Smooth muscle cell (in vitro differentiated cells): ENCODE results near the gene RAD51C. TPM values are rescaled to one million over a fixed set of nuclear protein-coding genes. Genes with fewer than 3 reads are reported as not detected.

Source experiments
- DNase-seq: peaks from one replicate; lab custom pipeline; 2025; ENCODE audit not compliant: unreplicated experiment; lab: John Stamatoyannopoulos, UW
- H2AFZ ChIP-seq: fragments of 200-600 bp; sonication (generic); 2 replicates; pipeline ENCODE4 v1.6.0; 2016; ENCODE audit warnings: antibody characterized with exemption, low read depth, mild to moderate bottlenecking
- H3F3A ChIP-seq: fragments of 200-600 bp; sonication (generic); 2 replicates; pipeline ENCODE4 v1.6.0; 2017; ENCODE audit warnings: antibody characterized with exemption, low read depth
- H3K27ac ChIP-seq: fragments of 200-600 bp; sonication (generic); 2 replicates; pipeline ENCODE4 v1.5.1; 2016; ENCODE audit warnings: low read depth, mild to moderate bottlenecking
- H3K27me3 ChIP-seq: fragments of 200-600 bp; sonication (generic); 2 replicates; pipeline ENCODE4 v1.6.1; 2016; ENCODE audit warnings: low read depth, mild to moderate bottlenecking
- H3K36me3 ChIP-seq: fragments of 200-600 bp; sonication (generic); 2 replicates; pipeline ENCODE4 v1.5.1; 2016; ENCODE audit warnings: low read depth
- H3K4me1 ChIP-seq: fragments of 200-600 bp; sonication (generic); 2 replicates; pipeline ENCODE4 v1.5.1; 2016; ENCODE audit warnings: low read depth
- H3K4me2 ChIP-seq: fragments of 200-600 bp; sonication (generic); 2 replicates; pipeline ENCODE4 v1.6.0; 2016; ENCODE audit warnings: mild to moderate bottlenecking
- H3K4me3 ChIP-seq: fragments of 200-600 bp; sonication (generic); 2 replicates; pipeline ENCODE4 v1.5.1; 2016; ENCODE audit warnings: mild to moderate bottlenecking
- H3K79me2 ChIP-seq: fragments of 200-600 bp; sonication (generic); 2 replicates; pipeline ENCODE4 v1.6.0; 2016; ENCODE audit warnings: low read depth, mild to moderate bottlenecking
- H3K9ac ChIP-seq: fragments of 200-600 bp; sonication (generic); 2 replicates; pipeline ENCODE4 v1.6.0; 2016; ENCODE audit warnings: low read depth
- H3K9me3 ChIP-seq: fragments of 200-600 bp; sonication (generic); replicated peaks from 2 replicates; pipeline ENCODE4 v1.5.1; 2016; ENCODE audit warnings: low read depth
- H4K20me1 ChIP-seq: fragments of 200-600 bp; sonication (generic); 2 replicates; pipeline ENCODE4 v1.6.0; 2016; ENCODE audit warnings: low read depth
- WGBS: methylation state at CpG from one replicate; pipeline ENCODE4 v1.1.7; 2016; ENCODE audit warnings: low lambda C conversion rate; 5-methylcytosine and 5-hydroxymethylcytosine counted together
- polyA plus RNA-seq: library from polyadenylated mRNA; unstranded; fragments of >200 nt; fragmentation: Nextera tagmentation; extraction: Ambion mirVana; gene quantifications from 2 replicates; pipeline ENCODE4 v1.2.1, GENCODE V29; 2016
- total RNA-seq: library from RNA; depleted of rRNA; stranded (reverse); fragments of >200 nt; gene quantifications from 2 replicates; pipeline ENCODE4 v1.2.3, GENCODE V29; 2014
- TF ChIP-seq, protein P1 (sequence below): fragments of 200-600 bp; sonication (generic); IDR thresholded peaks from 2 replicates; pipeline ENCODE4 v1.5.1; 2017; ENCODE audit warnings: borderline replicate concordance, mild to moderate bottlenecking, antibody characterized with exemption; ENCODE audit not compliant: insufficient read depth, poor library complexity, severe bottlenecking

RAD51C gene
- total and polyA plus RNA-seq, 2 experiments from 2014 or later, result 20.9 to 27.1 TPM

DNA sequence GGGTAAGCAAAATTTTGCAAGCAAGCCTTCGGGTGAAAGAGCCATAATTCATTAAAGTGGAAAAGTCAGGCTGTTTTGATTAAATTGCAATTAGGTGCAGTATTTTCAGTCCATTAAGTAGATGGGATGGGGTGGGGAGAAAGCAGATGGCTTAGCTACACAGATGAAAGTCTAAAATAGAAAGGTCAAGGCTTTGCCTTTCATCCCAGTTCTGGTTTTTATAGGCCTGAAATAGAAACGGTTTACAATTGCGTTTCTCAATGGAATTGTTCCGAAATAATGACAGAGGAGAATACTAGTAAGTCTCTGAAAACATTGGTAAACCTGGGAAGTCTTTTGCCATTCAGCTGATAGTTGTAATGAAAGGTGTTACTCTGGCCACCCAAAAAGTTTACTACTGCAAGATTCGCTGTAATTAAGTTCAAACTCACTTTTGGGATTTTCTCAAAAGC, 64.8 kb downstream of the RAD51C start:
- Histone ChIP-seq H3K4me1 (peaks cover 14% of the 10 kb centered on the region), H3K27ac (no peak overlapping the region), H3K9ac (no peak overlapping the region), H3K9me3 (no peaks in the 10 kb centered on the region), H3K36me3 (no peaks in the 10 kb centered on the region), H4K20me1 (no peaks in the 10 kb centered on the region), H3K27me3 (peaks cover 51% of the 10 kb centered on the region), H3K4me3 (peak overlapping the region; percentile 86), H3K79me2 (no peaks in the 10 kb centered on the region), H3K4me2 (peak overlapping the region; percentile 100), H2AFZ (peak overlapping the region; percentile 97), H3F3A (no peaks in the 10 kb centered on the region)
- no peak for DNase-seq
- 78% methylated on average over 5 of the region's 5 CpGs for WGBS
- TF ChIP-seq, protein P1, sequence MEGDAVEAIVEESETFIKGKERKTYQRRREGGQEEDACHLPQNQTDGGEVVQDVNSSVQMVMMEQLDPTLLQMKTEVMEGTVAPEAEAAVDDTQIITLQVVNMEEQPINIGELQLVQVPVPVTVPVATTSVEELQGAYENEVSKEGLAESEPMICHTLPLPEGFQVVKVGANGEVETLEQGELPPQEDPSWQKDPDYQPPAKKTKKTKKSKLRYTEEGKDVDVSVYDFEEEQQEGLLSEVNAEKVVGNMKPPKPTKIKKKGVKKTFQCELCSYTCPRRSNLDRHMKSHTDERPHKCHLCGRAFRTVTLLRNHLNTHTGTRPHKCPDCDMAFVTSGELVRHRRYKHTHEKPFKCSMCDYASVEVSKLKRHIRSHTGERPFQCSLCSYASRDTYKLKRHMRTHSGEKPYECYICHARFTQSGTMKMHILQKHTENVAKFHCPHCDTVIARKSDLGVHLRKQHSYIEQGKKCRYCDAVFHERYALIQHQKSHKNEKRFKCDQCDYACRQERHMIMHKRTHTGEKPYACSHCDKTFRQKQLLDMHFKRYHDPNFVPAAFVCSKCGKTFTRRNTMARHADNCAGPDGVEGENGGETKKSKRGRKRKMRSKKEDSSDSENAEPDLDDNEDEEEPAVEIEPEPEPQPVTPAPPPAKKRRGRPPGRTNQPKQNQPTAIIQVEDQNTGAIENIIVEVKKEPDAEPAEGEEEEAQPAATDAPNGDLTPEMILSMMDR, result no peak

DNA sequence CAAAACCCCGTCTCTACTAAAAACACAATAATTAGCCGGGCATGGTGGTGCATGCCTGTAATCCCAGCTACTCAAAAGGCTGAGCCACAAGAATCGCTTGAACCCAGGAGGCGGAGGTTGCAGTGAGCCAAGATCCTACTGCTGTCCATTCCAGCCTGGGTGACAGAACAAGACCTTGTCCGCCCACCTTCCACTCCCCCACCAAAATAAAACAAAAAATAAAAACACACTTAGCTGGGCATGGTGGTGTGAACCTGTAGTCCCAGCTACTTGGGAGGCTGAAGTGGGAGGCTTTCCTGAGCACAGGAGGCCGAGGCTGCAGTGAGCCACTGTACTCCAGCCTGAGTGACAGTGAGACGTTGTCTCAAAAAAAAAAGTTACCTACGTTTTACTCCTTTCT, 66.5 kb downstream of the RAD51C start:
- H3K27ac ChIP-seq, result no peak overlapping the region
- H3K4me3 ChIP-seq, result no peak overlapping the region
- H3K9ac ChIP-seq, result no peak overlapping the region
- WGBS, result 88% methylated on average over 8 of the region's 8 CpGs
- H3K27me3 ChIP-seq, result peaks cover 53% of the 10 kb centered on the region
- H3K4me2 ChIP-seq, result no peak overlapping the region
- H2AFZ ChIP-seq, result no peak overlapping the region
- peaks cover 14% of the 10 kb centered on the region for H3K4me1 ChIP-seq
- TF ChIP-seq, protein P1, result no peak
- no peak for DNase-seq
- H3K36me3 ChIP-seq, result no peaks in the 10 kb centered on the region
- no peaks in the 10 kb centered on the region for H3F3A ChIP-seq
- H3K79me2 ChIP-seq, result no peaks in the 10 kb centered on the region
- H4K20me1 ChIP-seq, result no peaks in the 10 kb centered on the region
- no peaks in the 10 kb centered on the region for H3K9me3 ChIP-seq

DNA sequence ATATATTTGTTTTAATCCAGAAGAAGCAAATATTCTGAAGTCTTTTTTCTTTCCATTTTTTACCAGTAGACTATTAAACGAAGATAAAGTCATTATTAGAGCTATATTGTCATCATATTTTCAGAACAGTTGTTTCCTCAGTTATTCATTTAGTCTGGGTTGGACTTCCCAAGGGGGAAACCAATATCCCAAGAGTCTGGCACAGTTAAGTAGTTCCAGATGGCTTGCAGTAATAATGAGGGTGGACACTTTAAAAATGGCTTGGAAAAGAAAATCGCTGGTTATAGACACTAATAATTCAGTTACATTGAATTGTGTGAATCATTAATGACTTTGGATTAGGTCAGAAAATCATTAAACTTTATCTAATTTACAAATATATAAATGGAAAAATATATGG, 67.1 kb downstream of the RAD51C start:
- no peak overlapping the region for H3K27ac ChIP-seq
- no peaks in the 10 kb centered on the region for H3K36me3 ChIP-seq
- no peak overlapping the region for H3K4me3 ChIP-seq
- H3K4me2 ChIP-seq, result no peak overlapping the region
- 79% methylated on average over 2 of the region's 2 CpGs for WGBS
- H3K9me3 ChIP-seq, result no peaks in the 10 kb centered on the region
- no peak overlapping the region for H3K9ac ChIP-seq
- peaks cover 14% of the 10 kb centered on the region for H3K4me1 ChIP-seq
- peaks cover 53% of the 10 kb centered on the region for H3K27me3 ChIP-seq
- DNase-seq, result no peak
- H3F3A ChIP-seq, result no peaks in the 10 kb centered on the region
- H2AFZ ChIP-seq, result no peak overlapping the region
- TF ChIP-seq, protein P1, result no peak
- H4K20me1 ChIP-seq, result no peaks in the 10 kb centered on the region
- no peaks in the 10 kb centered on the region for H3K79me2 ChIP-seq

DNA sequence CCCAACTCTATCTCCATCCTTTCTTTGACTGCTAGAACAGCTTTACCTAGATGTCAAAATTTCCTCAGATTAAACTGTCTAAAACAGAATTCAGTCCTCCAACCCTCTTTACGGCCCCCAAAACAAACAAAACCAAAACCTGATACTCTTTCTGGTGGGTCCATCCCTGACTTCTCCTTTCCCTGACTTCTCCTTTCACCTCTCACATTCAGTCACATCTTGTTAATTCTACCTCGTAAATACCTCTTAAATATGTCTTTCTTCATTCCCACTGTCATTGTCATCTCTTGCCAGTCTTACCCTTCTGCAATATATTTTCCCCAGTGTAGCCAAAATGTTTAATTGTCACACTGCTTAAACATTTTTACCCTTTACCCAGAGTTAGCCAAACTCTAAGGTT, 67.8 kb downstream of the RAD51C start:
- Histone ChIP-seq H3K9ac (no peak overlapping the region), H3K36me3 (no peaks in the 10 kb centered on the region), H3K4me3 (no peak overlapping the region), H3K9me3 (no peaks in the 10 kb centered on the region), H4K20me1 (no peaks in the 10 kb centered on the region), H3K4me1 (peaks cover 14% of the 10 kb centered on the region), H3K4me2 (no peak overlapping the region), H3F3A (no peaks in the 10 kb centered on the region), H2AFZ (no peak overlapping the region), H3K27ac (no peak overlapping the region), H3K79me2 (no peaks in the 10 kb centered on the region), H3K27me3 (peaks cover 53% of the 10 kb centered on the region)
- 86% methylated on average over 2 of the region's 2 CpGs for WGBS
- TF ChIP-seq, protein P1, result no peak
- DNase-seq, result no peak
